Stimulated activated CD8-positive, alpha-beta memory T cell treated with anti-CD3 and anti-CD28 coated beads, Interleukin-12 subunit alpha, Interleukin-12 subunit beta, amount 100 ng/mL, for 4 hours (primary cell): Measurements from ENCODE around the gene FIGN.

Source experiments
- DNase-seq: peaks from one replicate; pipeline ENCODE4 v3.0.0-alpha.2; 2020; ENCODE audit warnings: low read depth

Gene FIGN

GRCh38 chr2:163558251-163559021, 177.4 kb downstream of the FIGN start:
- no peak for DNase-seq

- no peak for DNase-seq
Measured at GRCh38 chr2:163556511-163556910, 179.3 kb downstream of the FIGN start.

GRCh38 chr2:163554864-163555263, 180.9 kb downstream of the FIGN start:
- DNase-seq: no peak

- DNase-seq: no peak
Measured at GRCh38 chr2:163553601-163554000, 182.2 kb downstream of the FIGN start.

GRCh38 chr2:163552758-163553157, 183.1 kb downstream of the FIGN start:
- DNase-seq: no peak

- DNase-seq: no peak
Measured at GRCh38 chr2:163551616-163552373, 184.0 kb downstream of the FIGN start.

- DNase-seq: no peak
Measured at GRCh38 chr2:163548970-163549369, 186.8 kb downstream of the FIGN start.
